HG02763 (cell line): Measurements from ENCODE around the gene CYBB.
A peak's percentile ranks its signal among the peaks of the same experiment; 100 is the strongest.

Experiments
- ATAC-seq: cut with Tn5 transposase; IDR thresholded peaks from one replicate; pipeline ENCODE4 v1.9.1; 2021; ENCODE audit warnings: mild to moderate bottlenecking, moderate library complexity; ENCODE audit not compliant: unreplicated experiment

Gene CYBB

GRCh38 chrX:37830371-37830770 is 50.5 kb downstream of the CYBB start:
- no peak for ATAC-seq

DNA sequence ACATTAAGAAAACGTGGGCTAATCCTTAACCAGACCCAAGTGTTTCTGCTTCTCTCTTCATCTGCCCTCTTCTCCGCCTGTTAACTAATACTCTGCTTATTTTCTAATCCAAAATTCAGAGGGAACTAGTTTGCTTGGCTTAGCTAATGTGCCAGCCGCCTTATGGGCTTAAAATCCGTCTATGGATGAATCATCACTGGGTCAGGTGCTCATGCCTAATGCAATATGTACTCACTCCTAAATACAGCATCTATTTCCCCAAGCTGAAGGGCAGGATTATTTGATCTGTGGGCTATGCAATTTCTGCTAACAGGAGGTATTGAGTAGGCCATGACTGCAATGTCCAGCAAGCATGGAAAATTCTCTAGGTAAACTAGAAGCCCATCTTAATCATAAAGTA is 55.1 kb downstream of the CYBB start:
- ATAC-seq = no peak

- ATAC-seq = no peak
Observed at GRCh38 chrX:37840931-37841330, 61.1 kb downstream of the CYBB start.

DNA sequence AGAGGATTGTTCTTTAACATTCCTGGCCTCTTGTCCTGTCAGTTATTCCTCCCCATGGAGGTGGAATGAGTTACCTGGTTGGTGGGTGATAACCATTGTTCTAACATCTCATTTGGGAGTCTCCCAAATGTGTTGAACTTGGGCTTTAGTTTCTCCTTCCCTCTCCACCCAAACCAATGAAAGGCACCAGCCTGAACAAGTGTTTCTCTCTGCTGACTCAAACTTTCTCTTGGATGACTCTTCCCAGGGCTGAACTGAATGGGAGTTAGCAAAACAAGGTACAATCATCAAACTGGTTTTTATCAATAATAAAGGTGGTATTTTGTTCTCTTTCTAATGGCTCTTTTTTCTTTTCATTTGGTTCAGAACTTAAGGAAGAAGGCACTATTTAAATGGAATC is 64.8 kb downstream of the CYBB start:
- ATAC-seq = no peak

GRCh38 chrX:37846141-37846540 is 66.3 kb downstream of the CYBB start:
- no peak for ATAC-seq

GRCh38 chrX:37846558-37846933 is 66.7 kb downstream of the CYBB start:
- ATAC-seq = no peak

DNA sequence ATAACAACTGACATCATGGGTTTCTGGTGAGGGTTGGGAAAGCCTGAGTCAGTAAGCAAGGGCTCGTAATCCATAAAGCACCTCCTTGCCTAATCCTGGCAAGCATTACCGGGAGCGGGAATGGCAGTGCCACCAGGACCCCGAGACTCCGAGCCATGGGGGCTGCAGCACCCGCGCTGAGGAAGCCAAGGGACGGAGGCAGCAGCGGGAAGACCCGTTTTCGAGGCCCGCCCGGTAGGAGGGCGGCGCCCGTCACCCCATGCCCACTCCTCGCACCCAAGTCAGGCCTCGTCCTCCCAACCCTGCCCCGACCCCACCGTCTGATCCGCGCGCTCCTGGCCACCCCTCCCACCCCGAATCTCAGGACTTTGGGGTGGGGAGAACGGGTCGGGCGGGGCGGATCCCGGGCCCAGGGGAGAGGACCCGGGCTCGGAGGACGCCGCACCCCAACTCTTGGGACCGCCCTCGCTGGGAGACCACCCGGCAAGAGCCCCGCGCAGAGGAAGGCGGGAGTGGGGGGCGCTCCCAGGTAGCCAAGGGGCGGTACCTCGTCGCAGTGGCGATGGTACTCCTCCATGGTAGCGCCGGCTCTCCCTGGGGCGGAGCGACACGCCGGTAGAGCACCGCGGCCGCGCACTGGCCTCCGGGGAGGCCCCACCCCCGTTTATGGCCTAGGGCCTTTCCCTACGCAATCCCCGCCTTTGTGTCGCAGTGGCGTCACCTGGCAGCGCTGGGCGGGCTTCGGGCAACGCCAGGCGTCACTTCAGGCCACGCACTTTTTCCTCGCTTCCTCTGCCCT is 67.3 kb downstream of the CYBB start, which contains the start of gene DYNLT3:
Gene DYNLT3 (minus strand): TSS at position 638 of the 799 bp plus-strand sequence. CDS start 61 bp downstream, at position 577.
- peak; percentile 99 for ATAC-seq

- ATAC-seq = no peak
Observed at GRCh38 chrX:37847733-37848197, 67.9 kb downstream of the CYBB start.

DNA sequence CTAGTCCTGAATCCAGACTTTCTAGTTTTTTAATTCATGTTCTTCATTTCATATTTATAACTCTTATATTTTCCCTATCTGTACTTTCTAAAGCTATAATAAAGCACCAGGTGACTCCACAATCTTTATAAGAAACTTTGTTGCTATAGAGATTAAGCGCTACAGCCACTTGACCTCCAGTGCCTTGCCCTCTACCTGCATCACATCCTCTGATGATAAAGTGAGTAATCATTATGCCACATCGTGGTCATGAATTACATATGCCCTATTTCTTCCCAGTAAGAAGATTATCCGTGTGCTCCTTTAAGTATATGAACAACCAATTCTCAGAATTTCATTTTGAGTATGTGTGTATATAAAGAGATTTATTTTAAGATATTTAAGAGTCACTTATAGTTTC is 74.3 kb downstream of the CYBB start:
- no peak for ATAC-seq

- ATAC-seq = no peak
Observed at GRCh38 chrX:37854748-37855147, 74.9 kb downstream of the CYBB start.

DNA sequence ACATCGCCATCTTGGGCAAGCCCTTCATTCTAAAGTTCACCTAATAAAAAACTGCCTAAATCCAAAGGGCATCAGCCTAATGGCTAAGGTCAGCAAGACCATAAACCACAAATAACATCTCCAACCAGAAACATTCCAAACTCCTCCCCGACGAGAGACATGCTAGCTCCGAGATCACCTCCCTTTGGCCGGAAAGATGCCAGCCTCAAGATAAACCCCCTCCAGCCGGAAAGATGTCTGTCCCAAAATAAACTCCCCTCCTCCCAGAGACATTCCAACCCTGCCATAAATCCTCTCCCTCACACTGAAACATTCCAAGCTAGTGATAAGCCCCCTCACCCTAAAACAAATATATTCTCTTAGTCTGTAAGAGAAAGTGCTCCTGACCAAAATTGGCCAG is 80.9 kb downstream of the CYBB start:
- ATAC-seq = no peak

- no peak for ATAC-seq
Observed at GRCh38 chrX:37862851-37863250, 83.0 kb downstream of the CYBB start.
